K562 (cell line): Measurements from ENCODE around the gene SREBF1. TPM values are rescaled to one million over a fixed set of nuclear protein-coding genes. Genes with fewer than 3 reads are reported as not detected.
A peak's percentile ranks its signal among the peaks of the same experiment; 100 is the strongest.

Experiments
- ATAC-seq: fragments of 200-7000 bp; cut with Tn5 transposase; 3 replicates; pipeline ENCODE4 v1.9.1; 2020; ENCODE audit warnings: moderate library complexity
- BruUV-seq: library from RNA; stranded (reverse); fragments of 400-500 nt; replicated peaks from 2 replicates; lab custom pipeline; 2021; lab: Mats Ljungman, UMichigan
- CTCF ChIA-PET: fragments of 300-600 bp; formaldehyde crosslinking; extraction: SDS; loops from one replicate; lab custom pipeline; 2021; ENCODE audit warnings: low intra/inter-chr PET ratio; lab: Yijun Ruan, JAX
- POLR2A ChIA-PET: fragments of 300-600, 350-650 bp; sonication (Branson Sonifier 250); formaldehyde crosslinking; extraction: SDS; loops from one replicate; lab custom pipeline; 2021; ENCODE audit warnings: antibody characterized with exemption, inconsistent platforms; lab: Yijun Ruan, JAX
- DNase-seq, 4 experiments: peaks; one replicate each; pipeline versions ENCODE4 v3.0.0 to v3.0.0-alpha.2; 2011 to 2018; ENCODE audit warnings: low spot score in 3 of 4, mixed read lengths in 3 of 4; ENCODE audit errors: extremely low read depth in 1 of 4
- FAIRE-seq: peaks from 2 replicates; lab custom pipeline; 2011; peaks lifted over from hg19 to GRCh38; lab: Jason Lieb, UNC
- H2AFZ ChIP-seq: 2 replicates; pipeline ENCODE4 v1.6.0; 2011; ENCODE audit warnings: low read depth, low read length, control low read depth, inconsistent platforms
- H3K27ac ChIP-seq: fragments of 200-600 bp; 3 replicates; pipeline ENCODE4 v1.8.0; 2011; ENCODE audit warnings: low read depth, mild to moderate bottlenecking, control low read depth, inconsistent platforms, low read length, moderate library complexity, mixed read lengths; ENCODE audit errors: extremely low read depth
- H3K27me3 ChIP-seq, 2 experiments: fragments of 300-600 bp in 1 of 2; 2 replicates in 1 of 2; 3 replicates in 1 of 2; pipeline versions ENCODE4 v1.6.0 to v1.8.0; 2011; ENCODE audit warnings: inconsistent platforms in 2 of 2, low read length in 2 of 2, mild to moderate bottlenecking in 1 of 2, mixed read lengths in 1 of 2, moderate library complexity in 1 of 2; ENCODE audit not compliant: control insufficient read depth in 2 of 2, insufficient read depth in 2 of 2
- H3K36me3 ChIP-seq: fragments of 300-600 bp; 3 replicates; pipeline ENCODE4 v1.8.0; 2011; ENCODE audit warnings: mild to moderate bottlenecking, low read length, inconsistent platforms; ENCODE audit not compliant: control insufficient read depth, insufficient read depth
- H3K4me1 ChIP-seq, 2 experiments: fragments of 200-600 bp in 1 of 2; replicated peaks in 1 of 2; 2 replicates in 1 of 2; 3 replicates in 1 of 2; pipeline versions ENCODE4 v1.5.1 to v1.8.0; 2011; ENCODE audit warnings: inconsistent platforms in 2 of 2, low read length in 2 of 2, mild to moderate bottlenecking in 1 of 2, mixed read lengths in 1 of 2, moderate library complexity in 1 of 2; ENCODE audit not compliant: control insufficient read depth in 2 of 2, insufficient read depth in 2 of 2
- H3K4me2 ChIP-seq: 2 replicates; pipeline ENCODE4 v1.6.1; 2011; ENCODE audit warnings: low read length, control low read depth, inconsistent platforms, mixed read lengths; ENCODE audit not compliant: insufficient read depth
- H3K4me3 ChIP-seq: fragments of 200-600 bp; sonication (generic), shearing (Covaris generic); 2 replicates; pipeline ENCODE4 v1.5.1; 2016; ENCODE audit warnings: control low read depth, inconsistent platforms
- H3K79me2 ChIP-seq: fragments of 200-600 bp; 3 replicates; pipeline ENCODE4 v1.8.0; 2011; ENCODE audit warnings: low read length, inconsistent platforms; ENCODE audit not compliant: control insufficient read depth, insufficient read depth
- H3K9ac ChIP-seq, 2 experiments: 2 replicates each; pipeline versions ENCODE4 v1.6.0 to v1.6.1; 2011; ENCODE audit warnings: low read depth in 2 of 2, low read length in 2 of 2, control low read depth in 1 of 2, inconsistent platforms in 1 of 2, mild to moderate bottlenecking in 1 of 2, mixed read lengths in 1 of 2; ENCODE audit not compliant: insufficient read depth in 1 of 2
- H3K9me1 ChIP-seq: one replicate; pipeline ENCODE4 v1.6.0; 2011; ENCODE audit warnings: inconsistent platforms, mild to moderate bottlenecking, low read length, moderate library complexity; ENCODE audit not compliant: control insufficient read depth, insufficient read depth
- H3K9me3 ChIP-seq: replicated peaks from 2 replicates; pipeline ENCODE4 v1.5.1; 2011; ENCODE audit warnings: low read depth, low read length, inconsistent platforms; ENCODE audit not compliant: control insufficient read depth, insufficient read depth
- H4K20me1 ChIP-seq: replicated peaks from 2 replicates; pipeline ENCODE4 v1.6.1; 2011; ENCODE audit warnings: low read length, inconsistent platforms, mixed read lengths; ENCODE audit not compliant: control insufficient read depth, insufficient read depth
- CEBPB ChIP-seq: fragments of 450-650 bp; IDR thresholded peaks from 2 replicates; pipeline ENCODE4 v1.6.1; 2016; ENCODE audit warnings: missing genetic modification characterization, missing compliant biosample characterization
- MECOM ChIP-seq: fragments of 250-450 bp; sonication (Bioruptor Pico); IDR thresholded peaks from 2 replicates; pipeline ENCODE4 v1.8.0; 2022; ENCODE audit warnings: inconsistent platforms
- MYBL2 ChIP-seq, 2 experiments: fragments of 450-650 bp in 1 of 2; sonication (generic) in 1 of 2; formaldehyde crosslinking in 1 of 2; IDR thresholded peaks; 2 replicates each; pipeline versions ENCODE4 v1.6.1 to v1.8.1; 2017 to 2022; ENCODE audit warnings: borderline replicate concordance in 1 of 2, inconsistent platforms in 1 of 2, low read depth in 1 of 2, mild to moderate bottlenecking in 1 of 2, missing genetic modification reagents in 1 of 2, moderate library complexity in 1 of 2
- OTX1 ChIP-seq: fragments of 450-650 bp; formaldehyde crosslinking; IDR thresholded peaks from 2 replicates; pipeline ENCODE4 v1.4.0; 2022; ENCODE audit warnings: mild to moderate bottlenecking
- POLR2G ChIP-seq: fragments of 200-400 bp; formaldehyde crosslinking; IDR thresholded peaks from 2 replicates; pipeline ENCODE4 v1.6.1; 2017; ENCODE audit warnings: low read depth, mild to moderate bottlenecking, antibody characterized with exemption, low read length, moderate library complexity
- RBM17 ChIP-seq: fragments of 200-400 bp; formaldehyde crosslinking; IDR thresholded peaks from 2 replicates; pipeline ENCODE4 v1.6.1; 2017; ENCODE audit warnings: low read depth, mild to moderate bottlenecking, low read length, borderline replicate concordance
- ZNF354B ChIP-seq: fragments of 250-450 bp; sonication (Bioruptor Pico); IDR thresholded peaks from 2 replicates; pipeline ENCODE4 v1.4.0; 2020
- WGBS: fragments of 100-300 bp; shearing (Covaris generic); methylation state at CpG from one replicate; pipeline ENCODE4 v1.1.6; 2016; ENCODE audit warnings: low coverage, mixed read lengths; ENCODE audit not compliant: insufficient coverage; ENCODE audit errors: missing lambda C conversion rate; 5-methylcytosine and 5-hydroxymethylcytosine counted together
- in situ Hi-C: fragments of 300-500 bp; cut with MboI; formaldehyde crosslinking; loops from 4 replicates; pipeline ENCODE4 v1.15.0; 2018; ENCODE audit warnings: inconsistent platforms, mixed read lengths
- intact Hi-C: fragments of 100-400 bp; cut with micrococcal nuclease; formaldehyde crosslinking; loops from 2 replicates; pipeline ENCODE4 v1.14.2; 2022
- polyA plus RNA-seq, 8 experiments: library from polyadenylated mRNA; depleted of rRNA in 4 of 8; stranded (reverse) in 5 of 8; unstranded in 3 of 8; fragments of >200 nt; fragmentation: Nextera tagmentation in 2 of 8; fragmentation: Illumina TruSeq in 1 of 8; extraction: Ambion mirVana in 2 of 8; extraction: Trizol in 1 of 8; gene quantifications; 2 replicates each; pipeline versions ENCODE4 v1.2.1 to v1.2.3, GENCODE V29; 2011 to 2014; ENCODE audit warnings: inconsistent platforms in 1 of 8, missing spikeins in 1 of 8
- total RNA-seq, 7 experiments: library from RNA; depleted of rRNA in 6 of 7; stranded (reverse); fragments of >200 nt in 6 of 7; fragmentation: Illumina TruSeq in 2 of 7; extraction: Trizol in 2 of 7; gene quantifications; 2 replicates each; pipeline versions ENCODE4 v1.2.1 to v1.2.3, GENCODE V29; 2011 to 2021; ENCODE audit warnings: low replicate concordance in 1 of 7
- TF ChIP-seq, protein P1 (sequence below), 2 experiments: fragments of 450-650 bp; conservative IDR thresholded peaks; 2 replicates each; pipeline ENCODE4 v1.6.1; 2017; ENCODE audit warnings: mild to moderate bottlenecking in 2 of 2, moderate library complexity in 2 of 2
- TF ChIP-seq, protein P2 (sequence below): sonication (generic); formaldehyde crosslinking; IDR thresholded peaks from 2 replicates; pipeline ENCODE4 v1.8.1; 2023; ENCODE audit warnings: mild to moderate bottlenecking, missing genetic modification reagents

The SREBF1 gene
- total and polyA plus RNA-seq, 9 of the 15 experiments (the other 6 are each of a cell fraction or from before 2014, with no cell fraction given) = 1.6 to 169 (median 69.4) TPM

GRCh38 chr17:17845046-17845775, 8.4 kb upstream of the SREBF1 start (continued):
- TF ChIP-seq, protein P1, sequence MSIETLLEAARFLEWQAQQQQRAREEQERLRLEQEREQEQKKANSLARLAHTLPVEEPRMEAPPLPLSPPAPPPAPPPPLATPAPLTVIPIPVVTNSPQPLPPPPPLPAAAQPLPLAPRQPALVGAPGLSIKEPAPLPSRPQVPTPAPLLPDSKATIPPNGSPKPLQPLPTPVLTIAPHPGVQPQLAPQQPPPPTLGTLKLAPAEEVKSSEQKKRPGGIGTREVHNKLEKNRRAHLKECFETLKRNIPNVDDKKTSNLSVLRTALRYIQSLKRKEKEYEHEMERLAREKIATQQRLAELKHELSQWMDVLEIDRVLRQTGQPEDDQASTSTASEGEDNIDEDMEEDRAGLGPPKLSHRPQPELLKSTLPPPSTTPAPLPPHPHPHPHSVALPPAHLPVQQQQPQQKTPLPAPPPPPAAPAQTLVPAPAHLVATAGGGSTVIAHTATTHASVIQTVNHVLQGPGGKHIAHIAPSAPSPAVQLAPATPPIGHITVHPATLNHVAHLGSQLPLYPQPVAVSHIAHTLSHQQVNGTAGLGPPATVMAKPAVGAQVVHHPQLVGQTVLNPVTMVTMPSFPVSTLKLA (conservative IDR thresholded peaks at IDR 0.05) = no peak
- no peak for TF ChIP-seq ZNF354B
- no peak for TF ChIP-seq CEBPB (tag)
- TF ChIP-seq MECOM (CRISPR knock-in tag) = no peak

- ATAC-seq = no peak
- Histone ChIP-seq H3K79me2 (peaks cover 12% of the 10 kb centered on the region), H3K27ac (no peak overlapping the region), H4K20me1 (0 out of 2 replicates have a peak, but pooled peaks cover 3% of the 10 kb centered on the region), H3K36me3 (no peaks in the 10 kb centered on the region), H3K9me3 (no peaks in the 10 kb centered on the region), H3K27me3 (no peaks in the 10 kb centered on the region), H3K4me2 (no peak overlapping the region), H2AFZ (no peak overlapping the region), H3K4me3 (no peak overlapping the region), H3K4me1 (peaks cover 33 to 86% of the 10 kb centered on the region in 2 experiments), H3K9me1 (no peaks in the 10 kb centered on the region), H3K9ac (0 out of 4 replicates have a peak overlapping the region, but pooled peaks of 1 of the 2 experiments have one; percentile 4)
- BruUV-seq = no TSS peak
- intact Hi-C loops (no loop called here), in situ Hi-C loops (no loop called here)
- 82% methylated on average over 6 of the region's 6 CpGs for WGBS
- DNase-seq = no peak
- POLR2A ChIA-PET = interaction anchor here (1.9 to 2.8 kb wide), 2 partner anchors 8 to 12 kb away, joined by 7 to 9 read pairs; partner anchors contain the start of gene SREBF1
- FAIRE-seq = no peak
- CTCF ChIA-PET = no interaction called here
- TF ChIP-seq MYBL2 (IDR thresholded peaks at IDR 0.05; ENCODE audit: low read depth) = no peak
- TF ChIP-seq MYBL2 (CRISPR knock-in tag; IDR thresholded peaks at IDR 0.05; ENCODE audit: borderline replicate concordance) = no peak
- TF ChIP-seq, protein P2, sequence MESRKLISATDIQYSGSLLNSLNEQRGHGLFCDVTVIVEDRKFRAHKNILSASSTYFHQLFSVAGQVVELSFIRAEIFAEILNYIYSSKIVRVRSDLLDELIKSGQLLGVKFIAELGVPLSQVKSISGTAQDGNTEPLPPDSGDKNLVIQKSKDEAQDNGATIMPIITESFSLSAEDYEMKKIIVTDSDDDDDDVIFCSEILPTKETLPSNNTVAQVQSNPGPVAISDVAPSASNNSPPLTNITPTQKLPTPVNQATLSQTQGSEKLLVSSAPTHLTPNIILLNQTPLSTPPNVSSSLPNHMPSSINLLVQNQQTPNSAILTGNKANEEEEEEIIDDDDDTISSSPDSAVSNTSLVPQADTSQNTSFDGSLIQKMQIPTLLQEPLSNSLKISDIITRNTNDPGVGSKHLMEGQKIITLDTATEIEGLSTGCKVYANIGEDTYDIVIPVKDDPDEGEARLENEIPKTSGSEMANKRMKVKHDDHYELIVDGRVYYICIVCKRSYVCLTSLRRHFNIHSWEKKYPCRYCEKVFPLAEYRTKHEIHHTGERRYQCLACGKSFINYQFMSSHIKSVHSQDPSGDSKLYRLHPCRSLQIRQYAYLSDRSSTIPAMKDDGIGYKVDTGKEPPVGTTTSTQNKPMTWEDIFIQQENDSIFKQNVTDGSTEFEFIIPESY (CRISPR knock-in tag) = peak; percentile 94
- no peak for TF ChIP-seq RBM17
- TF ChIP-seq POLR2G = 0 out of 2 replicates have a peak, but pooled peaks have one; percentile 1
- no peak for TF ChIP-seq OTX1 (CRISPR knock-in tag)
These were observed 7.7 kb upstream of the SREBF1 start for GRCh38 chr17:17844500-17844899.
